GM10266 (cell line): ENCODE data around the gene ZNF275.

Experiments used
- DNase-seq: peaks from one replicate; pipeline ENCODE4 v3.0.0; 2012; ENCODE audit errors: extremely low spot score
- CTCF ChIP-seq: IDR thresholded peaks from 2 replicates; pipeline ENCODE4 v1.5.1; 2012; ENCODE audit warnings: mild to moderate bottlenecking, low read depth; ENCODE audit not compliant: control insufficient read depth, insufficient read depth; ENCODE audit errors: missing control alignments

ZNF275 gene

GRCh38 chrX:153375571-153375970, 41.6 kb downstream of the ZNF275 start:
- no peak for DNase-seq
- no peak for TF ChIP-seq CTCF

GRCh38 chrX:153377727-153378126, 43.8 kb downstream of the ZNF275 start:
- TF ChIP-seq CTCF = no peak
- no peak for DNase-seq

- TF ChIP-seq CTCF = no peak
- no peak for DNase-seq
Measured at GRCh38 chrX:153378607-153379006, 44.7 kb downstream of the ZNF275 start.

GRCh38 chrX:153379508-153379907, 45.6 kb downstream of the ZNF275 start:
- TF ChIP-seq CTCF = no peak
- DNase-seq = no peak

- no peak for DNase-seq
- TF ChIP-seq CTCF = no peak
Measured at GRCh38 chrX:153379971-153380581, 46.1 kb downstream of the ZNF275 start.

- TF ChIP-seq CTCF = no peak
Measured at GRCh38 chrX:153380691-153381090, 46.7 kb downstream of the ZNF275 start.

GRCh38 chrX:153381684-153382532, 48.0 kb downstream of the ZNF275 start:
- no peak for TF ChIP-seq CTCF
- no peak for DNase-seq

More at GRCh38 chrX:153380691-153381090, 46.7 kb downstream of the ZNF275 start:
- no peak for DNase-seq
